ENCODE results near the gene HOXA6.

DNA sequence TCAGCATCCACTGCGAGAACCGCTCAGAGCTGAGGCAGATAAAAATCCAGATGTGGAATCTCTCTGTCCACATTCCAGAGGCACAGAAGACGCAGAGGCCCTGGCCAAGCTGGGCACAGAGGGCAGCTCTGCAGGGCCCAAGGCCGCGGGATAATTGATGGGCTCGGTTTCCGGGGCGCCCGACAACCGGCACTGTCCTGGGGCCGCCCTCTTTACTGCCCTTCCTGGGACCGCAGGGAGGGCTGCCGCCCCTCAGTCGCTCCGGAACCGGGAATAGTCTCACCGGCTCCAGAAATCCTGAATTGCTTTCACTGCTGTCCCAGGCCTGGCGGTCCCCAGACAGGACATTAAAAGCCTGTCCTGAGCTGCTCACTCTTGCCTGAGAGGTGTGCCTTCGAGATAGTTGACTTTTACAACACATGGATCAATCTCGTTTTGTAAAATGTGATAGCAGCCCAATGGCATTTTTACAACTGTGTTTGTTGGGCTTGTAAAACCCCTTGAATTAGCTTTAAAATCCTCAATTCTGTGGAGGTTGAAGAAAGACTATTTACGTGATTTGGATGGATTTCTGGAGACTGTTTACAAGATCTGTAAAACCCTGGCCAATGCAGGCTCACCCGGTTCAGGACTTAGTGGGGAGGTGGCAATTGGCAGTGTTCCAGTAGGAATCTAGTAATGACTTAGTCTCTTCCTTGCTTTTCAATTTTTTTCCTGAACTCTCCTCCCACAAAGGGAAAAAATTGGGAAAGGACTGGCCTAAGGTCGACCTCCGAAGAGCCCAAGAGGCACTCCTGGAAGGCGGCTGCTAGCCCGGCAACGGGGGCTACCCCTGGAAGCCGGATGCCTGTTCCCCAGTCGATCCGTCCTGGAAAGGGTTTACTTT lies 1.4 kb upstream of the HOXA6 start:
- TF ChIP-seq POLR2A (IDR thresholded peaks at IDR 0.05; ENCODE audit: low read depth, low read length) (no peak), POLR2AphosphoS5 (IDR thresholded peaks at IDR 0.05; ENCODE audit: low read depth, low read length) (no peak), TAF1 (IDR thresholded peaks at IDR 0.05; ENCODE audit: borderline replicate concordance, low read depth, low read length) (no peak)

Data from GM12892 (cell line).